Right lung (tissue), 5 donors: ENCODE data around the gene XPNPEP2. TPM values are rescaled to one million over a fixed set of nuclear protein-coding genes. Genes with fewer than 3 reads are reported as not detected.

Experiments
- DNase-seq, 2 donors: peaks; one replicate each; pipeline ENCODE4 v3.0.0-alpha.2; 2013
- polyA plus RNA-seq, 5 donors: library from polyadenylated mRNA; unstranded; fragments of 120-200 nt; gene quantifications; one replicate each; pipeline versions ENCODE4 v1.2.1 to v1.2.3, GENCODE V29; 2013; ENCODE audit warnings: inconsistent platforms in 1 of 5, low replicate concordance in 1 of 5; ENCODE audit not compliant: insufficient read length in 5 of 5, insufficient read depth in 1 of 5

Gene XPNPEP2
- polyA plus RNA-seq, 5 donors = 5.9 to 8.5 (median 8.2) TPM

DNA sequence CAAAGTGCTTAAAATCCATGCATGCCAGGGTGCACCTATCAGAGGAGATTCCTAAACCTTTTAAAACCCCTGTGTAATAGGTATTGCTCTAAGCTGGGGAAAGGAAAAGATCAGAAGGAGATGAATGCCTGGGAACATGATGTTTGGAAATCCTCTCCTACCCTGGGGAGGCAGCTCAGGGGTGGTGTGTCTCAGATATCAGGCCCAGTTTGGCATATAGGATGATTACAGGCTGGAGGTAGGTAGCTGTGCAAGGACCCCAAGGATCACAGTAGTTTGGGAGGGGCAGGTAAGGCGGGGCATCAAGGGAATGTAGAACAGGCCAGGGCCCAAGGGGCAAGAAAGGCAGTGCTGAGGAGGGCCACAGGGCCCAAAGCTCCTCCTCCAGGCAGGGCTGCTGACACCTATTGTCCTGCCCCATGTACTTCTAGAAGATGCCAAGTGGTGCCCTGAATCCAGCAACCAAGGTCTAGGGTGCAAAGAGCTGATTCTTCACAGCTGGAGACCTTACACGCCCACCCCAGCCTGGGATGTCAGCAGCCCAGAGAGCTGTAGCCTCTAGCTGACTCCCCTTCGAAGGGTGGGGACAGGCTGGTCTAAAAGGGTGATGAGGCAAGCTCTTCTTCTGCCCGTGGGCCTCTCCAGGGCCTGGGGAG is 58.6 kb downstream of the XPNPEP2 start:
- DNase-seq = no peak

DNA sequence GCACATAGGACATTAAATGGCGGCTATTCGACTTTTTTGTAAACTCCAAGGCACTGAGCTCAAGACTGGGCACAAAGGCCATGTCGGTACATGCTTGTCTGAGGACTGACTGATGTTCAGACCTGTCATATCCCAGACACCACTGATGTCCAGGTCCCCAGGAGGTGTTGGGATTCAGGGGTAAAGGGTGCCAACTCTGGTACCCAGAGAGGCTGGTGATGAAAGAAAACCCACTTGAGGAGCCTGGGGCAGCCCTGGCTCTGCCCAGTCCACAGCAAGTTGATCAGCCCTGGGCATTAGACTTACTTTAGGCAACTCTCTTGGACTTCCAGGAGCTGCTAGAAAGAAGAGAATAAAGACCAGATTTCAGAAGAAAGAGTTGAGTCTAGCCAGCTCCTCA is 59.7 kb downstream of the XPNPEP2 start:
- no peak for DNase-seq

GRCh38 chrX:129798888-129799287 is 60.1 kb downstream of the XPNPEP2 start:
- DNase-seq = no peak

- DNase-seq = no peak
Observed at GRCh38 chrX:129800186-129800585, 61.4 kb downstream of the XPNPEP2 start.

GRCh38 chrX:129802863-129803262 is 64.1 kb downstream of the XPNPEP2 start:
- no peak for DNase-seq

GRCh38 chrX:129804806-129805205 is 66.0 kb downstream of the XPNPEP2 start:
- DNase-seq = no peak

DNA sequence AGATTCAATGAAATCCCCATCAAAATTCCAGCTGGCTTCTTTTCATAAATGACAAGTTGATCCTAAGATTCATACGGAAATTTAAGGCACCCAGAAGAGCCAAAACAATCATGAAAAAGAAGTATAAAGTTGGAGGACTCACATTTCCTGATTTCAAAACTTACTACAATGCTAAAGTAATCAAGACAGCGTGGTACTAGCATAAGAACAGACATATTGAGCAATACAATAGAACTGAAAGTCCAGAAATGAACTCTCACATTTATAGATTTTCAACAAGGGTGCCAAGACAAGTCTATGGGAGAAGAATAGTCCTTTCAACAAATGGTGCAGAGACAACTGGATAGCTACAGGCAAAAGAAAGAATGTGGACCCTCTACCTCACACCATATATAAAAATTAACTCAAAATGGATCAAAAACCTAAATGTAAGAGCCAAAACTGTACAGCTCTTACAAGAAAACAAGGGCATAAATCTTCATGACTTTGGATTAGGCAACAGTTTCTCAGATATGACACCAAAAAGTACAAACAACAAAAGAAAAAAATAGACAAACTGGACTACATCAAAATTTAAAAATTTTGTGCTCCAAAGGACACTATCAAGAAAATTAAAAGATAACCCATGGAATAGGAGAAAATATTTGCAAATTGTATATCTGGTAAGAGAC is 69.5 kb downstream of the XPNPEP2 start:
- no peak for DNase-seq

DNA sequence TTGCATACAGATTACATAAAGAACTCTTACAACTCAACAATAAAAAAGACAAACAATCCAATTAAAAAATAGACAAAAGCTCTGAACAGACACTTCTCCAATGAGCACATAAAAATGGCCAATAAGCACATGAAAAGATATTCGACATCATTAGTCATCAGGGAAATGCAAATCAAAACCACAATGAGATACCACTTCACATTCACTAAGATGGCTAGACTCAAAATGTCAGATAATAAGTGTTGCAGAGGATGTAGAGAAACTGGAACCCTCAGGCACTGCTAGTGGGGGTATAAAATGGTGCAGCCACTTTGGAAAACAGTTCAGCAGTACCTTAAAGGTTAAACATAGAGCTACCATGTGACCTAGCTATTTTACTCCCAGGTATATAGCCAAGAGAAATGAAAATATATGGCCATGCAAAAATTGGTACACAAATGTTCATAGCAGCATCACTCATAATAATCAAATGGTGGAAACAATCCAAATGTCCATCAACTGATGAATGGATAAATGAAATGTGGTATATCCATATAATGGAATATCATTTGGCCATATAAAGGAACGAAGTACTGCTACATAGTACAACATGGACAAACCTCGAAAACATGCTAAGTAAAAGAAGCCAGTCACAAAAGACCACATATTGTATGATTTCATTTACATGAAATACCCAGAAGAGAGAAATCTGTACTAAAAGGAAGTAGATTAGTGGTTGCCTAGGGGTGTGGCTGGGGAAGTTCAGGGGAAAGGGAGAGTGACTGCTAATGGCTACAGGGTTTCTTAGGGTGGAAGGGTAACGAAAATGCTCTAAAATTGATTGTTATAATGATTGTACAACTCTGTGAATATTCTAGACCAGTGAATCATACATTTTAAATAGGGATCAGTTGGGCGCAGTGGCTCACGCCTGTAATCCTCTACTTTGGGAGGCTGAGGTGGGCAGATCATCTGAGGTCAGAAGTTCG is 70.3 kb downstream of the XPNPEP2 start:
- no peak for DNase-seq

DNA sequence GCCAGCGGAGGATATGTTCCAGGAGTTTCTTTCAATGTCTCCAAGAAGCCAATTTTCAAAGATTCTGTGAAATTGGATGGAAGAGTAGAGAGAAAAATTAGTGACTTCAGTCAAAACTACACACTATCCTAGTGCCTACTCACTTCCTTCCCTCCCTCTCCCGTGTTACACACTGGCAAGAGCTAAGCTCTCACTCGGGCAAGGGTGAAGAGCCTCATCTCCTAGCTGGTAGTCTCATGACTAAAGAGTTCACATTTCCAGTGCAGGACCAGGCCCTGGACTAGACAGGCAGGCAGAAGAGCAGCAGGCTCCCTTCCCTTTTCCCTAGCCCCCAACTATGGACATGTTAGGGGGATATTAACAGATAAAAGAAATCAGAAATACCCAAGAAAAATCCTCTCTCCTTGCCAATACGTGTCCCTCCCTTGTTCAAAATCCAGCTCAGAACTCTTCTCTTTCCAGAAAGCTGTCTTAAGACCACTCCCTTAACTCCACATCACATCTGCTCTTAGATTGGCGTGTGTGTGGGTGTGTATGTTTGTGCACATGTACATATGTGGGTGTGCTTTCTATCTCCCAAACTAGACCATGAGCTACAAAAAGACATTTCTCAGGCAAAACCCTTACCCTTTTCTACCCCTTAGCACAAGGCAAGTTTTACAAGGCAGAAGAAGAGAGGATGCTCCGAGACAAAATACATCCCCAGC is 75.0 kb downstream of the XPNPEP2 start:
- no peak for DNase-seq

DNA sequence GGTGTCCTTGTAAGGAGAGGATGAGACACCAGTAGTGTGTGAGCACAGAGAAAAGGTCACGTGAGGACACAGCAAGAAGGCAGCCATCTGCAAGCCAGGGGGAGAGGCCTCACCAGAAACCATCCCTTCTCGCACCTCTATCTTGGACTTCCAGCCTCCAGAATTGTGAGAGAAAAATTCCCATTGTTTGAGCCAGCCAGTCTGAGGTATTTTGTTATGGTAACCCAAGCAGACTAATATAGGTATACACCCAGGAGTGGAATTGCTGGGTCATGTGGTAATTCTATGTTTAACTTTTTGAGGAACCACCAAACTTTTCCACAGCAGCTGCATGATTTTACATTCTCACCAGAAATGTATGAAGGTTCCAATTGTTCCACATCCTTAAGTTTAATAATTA is 79.3 kb downstream of the XPNPEP2 start:
- no peak for DNase-seq

Other genes starting within 250 kb of the XPNPEP2 start
- gene SMARCA1, start 215.5 kb upstream of the XPNPEP2 start, polyA plus RNA-seq = 100 to 1,000 TPM in 4 of 5 donors, 10 to 100 TPM in 1; 91.2 to 146 (median 131) TPM
- 10 to 100 TPM; 23.3 to 29.9 (median 28.5) TPM for gene OCRL, start 198.7 kb upstream of the XPNPEP2 start, polyA plus RNA-seq
- 10 to 100 TPM in 1 of 5 donors, 1 to 10 TPM in 4; 3.3 to 10.7 (median 5.3) TPM for gene APLN, start 84.0 kb upstream of the XPNPEP2 start, polyA plus RNA-seq
- gene SASH3, start 41.0 kb downstream of the XPNPEP2 start, polyA plus RNA-seq = 1 to 10 TPM; 2.8 to 4.1 (median 3.4) TPM
- 10 to 100 TPM; 33.1 to 41.4 (median 36.8) TPM for gene ZDHHC9, start 104.9 kb downstream of the XPNPEP2 start, polyA plus RNA-seq
- 10 to 100 TPM; 25.0 to 28.6 (median 27.1) TPM for gene UTP14A, start 167.2 kb downstream of the XPNPEP2 start, polyA plus RNA-seq
- 10 to 100 TPM; 13.6 to 20.8 (median 18.0) TPM for gene BCORL1, start 243.7 kb downstream of the XPNPEP2 start, polyA plus RNA-seq